Endodermal cell (in vitro differentiated cells): ENCODE results near the gene UQCRC1. TPM values are rescaled to one million over a fixed set of nuclear protein-coding genes. Genes with fewer than 3 reads are reported as not detected.
A peak's percentile ranks its signal among the peaks of the same experiment; 100 is the strongest.

ENCODE experiments used
- DNase-seq: peaks from one replicate; pipeline ENCODE4 v3.0.0-alpha.2; 2017
- H3K27ac ChIP-seq: 2 replicates; pipeline ENCODE4 v1.5.1; 2013; ENCODE audit warnings: mild to moderate bottlenecking, low read depth, low read length, moderate library complexity
- H3K27me3 ChIP-seq: 2 replicates; pipeline ENCODE4 v1.6.1; 2013; ENCODE audit warnings: mild to moderate bottlenecking, low read length, moderate library complexity; ENCODE audit not compliant: insufficient read depth, control insufficient read depth, poor library complexity, severe bottlenecking
- H3K36me3 ChIP-seq: 2 replicates; pipeline ENCODE4 v1.7.0; 2013; ENCODE audit warnings: mild to moderate bottlenecking, low read length, moderate library complexity; ENCODE audit not compliant: control insufficient read depth, insufficient read depth
- H3K4me1 ChIP-seq: one replicate; pipeline ENCODE4 v1.7.0; 2013; ENCODE audit warnings: low read length; ENCODE audit not compliant: control insufficient read depth, insufficient read depth
- H3K4me3 ChIP-seq: 2 replicates; pipeline ENCODE4 v1.5.1; 2013; ENCODE audit warnings: mild to moderate bottlenecking, low read length, moderate library complexity
- H3K9ac ChIP-seq: 2 replicates; pipeline ENCODE4 v1.6.1; 2013; ENCODE audit warnings: mild to moderate bottlenecking, low read length, moderate library complexity; ENCODE audit not compliant: poor library complexity, severe bottlenecking; ENCODE audit errors: extremely low read depth
- H3K9me3 ChIP-seq: 2 replicates; pipeline ENCODE4 v1.6.1; 2013; ENCODE audit warnings: mild to moderate bottlenecking, low read length, moderate library complexity; ENCODE audit not compliant: control insufficient read depth
- H3K27ac Mint-ChIP-seq: 2 replicates; pipeline ENCODE4 v1.8.0; 2020; ENCODE audit warnings: mixed read lengths
- H3K27me3 Mint-ChIP-seq: 2 replicates; pipeline ENCODE4 v1.8.0; 2021; ENCODE audit warnings: mild to moderate bottlenecking, mixed read lengths; ENCODE audit not compliant: insufficient read depth
- H3K36me3 Mint-ChIP-seq: 2 replicates; pipeline ENCODE4 v1.8.0; 2020; ENCODE audit warnings: low read depth, mixed read lengths
- H3K4me1 Mint-ChIP-seq: 2 replicates; pipeline ENCODE4 v1.8.0; 2020; ENCODE audit warnings: mixed read lengths
- H3K4me3 Mint-ChIP-seq: 2 replicates; pipeline ENCODE4 v1.8.0; 2020; ENCODE audit warnings: mild to moderate bottlenecking, moderate library complexity, mixed read lengths
- H3K9me3 Mint-ChIP-seq: 2 replicates; pipeline ENCODE4 v1.8.0; 2020; ENCODE audit warnings: mild to moderate bottlenecking, mixed read lengths
- CTCF ChIP-seq: fragments of 200-600 bp; sonication (generic); conservative IDR thresholded peaks from 2 replicates; pipeline ENCODE4 v1.5.0; 2021; ENCODE audit warnings: antibody characterized with exemption, mild to moderate bottlenecking
- WGBS, 2 experiments: methylation state at CpG; one replicate each; pipeline versions ENCODE4 v1.1.5 to v1.1.7; 2013; ENCODE audit warnings: missing lambda C conversion rate in 2 of 2, mixed read lengths in 1 of 2; ENCODE audit not compliant: insufficient coverage in 1 of 2, insufficient read length in 1 of 2; 5-methylcytosine and 5-hydroxymethylcytosine counted together
- total RNA-seq, 2 donors: library from RNA; stranded (reverse); fragmentation: NEBNext Ultra II Directional in 1 of 2; extraction: Animal tissue kit (Norgen Biotek cat#: 25700) in 1 of 2; gene quantifications; 2 replicates in 1 of 2; 3 replicates in 1 of 2; pipeline ENCODE4 v1.2.1, GENCODE V29; 2021

Gene UQCRC1
- total RNA-seq, 2 donors from 2014 or later: 231 to 289 TPM

- peaks cover 72% of the 10 kb centered on the region for H3K36me3 Mint-ChIP-seq
- no peaks in the 10 kb centered on the region for H3K9me3 Mint-ChIP-seq
- no peak overlapping the region for H3K4me3 Mint-ChIP-seq
- Histone ChIP-seq H3K9ac (no peak overlapping the region), H3K27ac (no peak overlapping the region), H3K36me3 (peaks cover 53% of the 10 kb centered on the region), H3K4me1 (no peaks in the 10 kb centered on the region), H3K27me3 (no peaks in the 10 kb centered on the region), H3K4me3 (no peak overlapping the region), H3K9me3 (no peaks in the 10 kb centered on the region)
- no peak for DNase-seq
- TF ChIP-seq CTCF: no peak
- WGBS, 2 experiments: 94 to 98% methylated on average over 10 to 12 of the region's 12 CpGs
- H3K27me3 Mint-ChIP-seq: no peaks in the 10 kb centered on the region
- H3K27ac Mint-ChIP-seq: peak overlapping the region; percentile 12
- H3K4me1 Mint-ChIP-seq: peaks cover 7% of the 10 kb centered on the region
These were observed 20.4 kb upstream of the UQCRC1 start for GRCh38 chr3:48629894-48630293.

GRCh38 chr3:48628277-48629017, 19.0 kb upstream of the UQCRC1 start:
- no peak overlapping the region for H3K27ac ChIP-seq
- H3K27ac Mint-ChIP-seq: no peak overlapping the region

GRCh38 chr3:48625600-48625999, 16.2 kb upstream of the UQCRC1 start:
- no peaks in the 10 kb centered on the region for H3K27me3 Mint-ChIP-seq
- peaks cover 65% of the 10 kb centered on the region for H3K36me3 Mint-ChIP-seq
- H3K27ac Mint-ChIP-seq: no peak overlapping the region
- peaks cover 33% of the 10 kb centered on the region for H3K36me3 ChIP-seq
- no peaks in the 10 kb centered on the region for H3K9me3 ChIP-seq
- no peak overlapping the region for H3K4me3 ChIP-seq
- no peak overlapping the region for H3K27ac ChIP-seq
- DNase-seq: no peak
- H3K9ac ChIP-seq: no peak overlapping the region
- no peaks in the 10 kb centered on the region for H3K4me1 ChIP-seq
- H3K4me3 Mint-ChIP-seq: no peak overlapping the region
- 96 to 100% methylated on average over 3 to 6 of the region's 6 CpGs for WGBS, 2 experiments
- H3K4me1 Mint-ChIP-seq: no peaks in the 10 kb centered on the region
- no peak for TF ChIP-seq CTCF
- H3K9me3 Mint-ChIP-seq: no peaks in the 10 kb centered on the region
- no peaks in the 10 kb centered on the region for H3K27me3 ChIP-seq

More at GRCh38 chr3:48628277-48629017, 19.0 kb upstream of the UQCRC1 start:
- no peak overlapping the region for H3K4me3 ChIP-seq
- peaks cover 82% of the 10 kb centered on the region for H3K36me3 Mint-ChIP-seq
- TF ChIP-seq CTCF: no peak
- H3K9me3 Mint-ChIP-seq: no peaks in the 10 kb centered on the region
- H3K27me3 Mint-ChIP-seq: no peaks in the 10 kb centered on the region
- no peak overlapping the region for H3K4me3 Mint-ChIP-seq
- no peaks in the 10 kb centered on the region for H3K27me3 ChIP-seq
- no peak overlapping the region for H3K9ac ChIP-seq
- no peaks in the 10 kb centered on the region for H3K4me1 Mint-ChIP-seq
- H3K4me1 ChIP-seq: no peaks in the 10 kb centered on the region
- WGBS, 2 experiments: 94 to 100% methylated on average over 4 to 13 of the region's 13 CpGs
- DNase-seq: no peak
- H3K9me3 ChIP-seq: no peaks in the 10 kb centered on the region
- H3K36me3 ChIP-seq: peaks cover 53% of the 10 kb centered on the region
